Measurements from ENCODE around the gene MYOG.

- TF ChIP-seq CTCF (IDR thresholded peaks at IDR 0.05) (no peak), EP300 (IDR thresholded peaks at IDR 0.05; ENCODE audit: low read depth) (no peak), POLR2AphosphoS5 (IDR thresholded peaks at IDR 0.05) (no peak)
Measured at GRCh38 chr1:203113308-203113707, 27.5 kb upstream of the MYOG start.

Data from transverse colon (tissue), 4 donors.